CD8-positive, alpha-beta memory T cell (primary cell): ENCODE measurements around the gene FBXO33. TPM values are rescaled to one million over a fixed set of nuclear protein-coding genes. Genes with fewer than 3 reads are reported as not detected.
A peak's percentile ranks its signal among the peaks of the same experiment; 100 is the strongest.
"Not testable (repeated sequence)": the region's sequence is repeated elsewhere in the genome, so short reads cannot be mapped to it uniquely, and the experiment has no call there.

Experiments
- CTCF ChIA-PET: fragments of 350-600 bp; sonication (Branson Sonifier 250); formaldehyde crosslinking; loops from one replicate; lab custom pipeline; 2021; ENCODE audit warnings: antibody characterized with exemption; lab: Charles Lee
- POLR2A ChIA-PET: fragments of 350-600 bp; sonication (Branson Sonifier 250); formaldehyde crosslinking; loops from one replicate; lab custom pipeline; 2021; ENCODE audit warnings: antibody characterized with exemption; lab: Charles Lee
- DNase-seq, 5 donors: peaks; one replicate each; pipeline versions ENCODE4 v3.0.0 to v3.0.0-alpha.2; 2020 to 2022; ENCODE audit warnings: mixed read lengths in 1 of 5
- H3K27ac ChIP-seq: one replicate; pipeline ENCODE4 v1.7.0; 2013; ENCODE audit warnings: low read depth, mild to moderate bottlenecking, low read length, moderate library complexity
- H3K27me3 ChIP-seq: 2 replicates; pipeline ENCODE4 v1.7.0; 2013; ENCODE audit warnings: low read length, mild to moderate bottlenecking; ENCODE audit not compliant: insufficient read depth, poor library complexity, severe bottlenecking
- H3K36me3 ChIP-seq: 2 replicates; pipeline ENCODE4 v1.7.0; 2013; ENCODE audit warnings: mild to moderate bottlenecking, low read length, moderate library complexity; ENCODE audit not compliant: insufficient read depth
- H3K4me1 ChIP-seq: 2 replicates; pipeline ENCODE4 v1.7.0; 2013; ENCODE audit warnings: mild to moderate bottlenecking, low read length, moderate library complexity; ENCODE audit not compliant: insufficient read depth
- H3K4me3 ChIP-seq: 2 replicates; pipeline ENCODE4 v1.7.0; 2013; ENCODE audit warnings: mild to moderate bottlenecking, low read length
- H3K9me3 ChIP-seq: 2 replicates; pipeline ENCODE4 v1.7.0; 2013; ENCODE audit warnings: mild to moderate bottlenecking, low read length
- H3K27ac Mint-ChIP-seq, 8 donors: one replicate each; pipeline ENCODE4 v1.8.0; 2020 to 2021; ENCODE audit warnings: mixed read lengths in 8 of 8, mild to moderate bottlenecking in 6 of 8, inconsistent platforms in 3 of 8, moderate library complexity in 3 of 8
- H3K27me3 Mint-ChIP-seq, 2 donors: one replicate each; pipeline ENCODE4 v1.8.0; 2020 to 2021; ENCODE audit warnings: mixed read lengths in 2 of 2, mild to moderate bottlenecking in 1 of 2, moderate library complexity in 1 of 2
- H3K36me3 Mint-ChIP-seq, 3 donors: one replicate each; pipeline ENCODE4 v1.8.0; 2020 to 2021; ENCODE audit warnings: mixed read lengths in 3 of 3, inconsistent platforms in 1 of 3, mild to moderate bottlenecking in 1 of 3
- H3K4me1 Mint-ChIP-seq, 3 donors: one replicate each; pipeline ENCODE4 v1.8.0; 2020 to 2021; ENCODE audit warnings: mixed read lengths in 3 of 3, inconsistent platforms in 1 of 3, mild to moderate bottlenecking in 1 of 3
- H3K4me3 Mint-ChIP-seq, 7 donors: one replicate each; pipeline ENCODE4 v1.8.0; 2020 to 2021; ENCODE audit warnings: mixed read lengths in 7 of 7, mild to moderate bottlenecking in 6 of 7, moderate library complexity in 4 of 7, inconsistent platforms in 2 of 7
- H3K9me3 Mint-ChIP-seq, 5 donors: one replicate each; pipeline ENCODE4 v1.8.0; 2020 to 2022; ENCODE audit warnings: mixed read lengths in 5 of 5, mild to moderate bottlenecking in 3 of 5, moderate library complexity in 2 of 5, inconsistent platforms in 1 of 5
- polyA plus RNA-seq: library from polyadenylated mRNA; unstranded; fragments of 300-500 nt; fragmentation: Illumina TruSeq; gene quantifications from one replicate; pipeline ENCODE4 v1.2.3, GENCODE V29; 2021
- total RNA-seq, 2 experiments: library from RNA; stranded (reverse); gene quantifications; one replicate each; pipeline ENCODE4 v1.2.3, GENCODE V29; 2021

Gene FBXO33
- total and polyA plus RNA-seq, 3 experiments from 2014 or later = 15.3 to 20.1 (median 19.4) TPM

DNA sequence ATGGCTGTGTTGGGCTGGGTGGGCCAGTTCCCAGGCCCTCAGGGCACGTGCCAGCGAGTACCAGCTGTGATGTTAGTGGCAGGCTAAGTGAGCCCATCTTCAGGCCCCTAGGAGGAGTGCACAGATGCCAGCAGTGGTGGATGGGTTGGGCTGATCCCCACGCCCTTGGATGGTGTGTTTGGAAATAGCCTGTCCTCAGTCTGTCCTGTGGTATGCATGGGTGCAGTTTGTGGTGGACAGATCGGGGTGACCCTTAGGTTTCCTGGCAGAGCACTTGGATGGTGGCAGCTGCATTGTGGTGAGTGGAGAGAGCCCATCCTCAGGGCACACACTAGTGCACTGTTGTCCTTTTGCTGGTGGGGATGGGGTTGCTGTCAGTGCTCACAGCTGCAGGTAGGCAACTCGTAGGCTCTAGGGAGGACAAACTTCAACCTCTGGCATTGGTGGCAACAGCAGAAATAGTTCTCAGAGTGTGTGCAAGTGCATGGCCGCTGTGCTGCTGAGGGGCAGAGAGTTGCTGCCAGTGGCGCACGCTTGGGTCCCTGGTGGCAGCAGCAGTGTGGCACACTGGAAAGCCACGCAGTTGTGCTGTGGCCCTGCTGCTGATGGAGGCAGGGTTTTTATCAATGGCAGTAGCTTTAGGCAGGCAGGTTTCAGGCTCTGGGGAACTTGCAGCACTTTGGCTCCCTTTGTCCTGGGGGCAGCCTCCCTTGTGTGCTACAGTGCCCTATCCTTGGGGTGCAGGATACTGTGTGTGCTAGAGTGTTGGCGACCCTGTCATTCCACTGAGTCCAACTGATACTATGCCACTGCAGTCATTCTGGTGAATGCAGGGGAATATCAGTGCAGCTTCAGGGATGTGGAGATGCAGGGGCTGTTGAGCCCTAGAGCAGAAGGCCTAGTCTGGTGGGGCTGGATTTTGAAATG is 65.5 kb downstream of the FBXO33 start:
- Mint-ChIP-seq H3K27ac (peak overlapping the region in 1 of 8 donors; percentile 59), H3K4me3 (no peak overlapping the region), H3K36me3 (peaks cover 32 to 72% (median 42%) of the 10 kb centered on the region in 3 donors), H3K9me3 (peaks cover 17 to 35% (median 33%) of the 10 kb centered on the region in 5 donors), H3K4me1 (peaks cover 15 to 26% (median 23%) of the 10 kb centered on the region in 3 donors), H3K27me3 (no peaks in the 10 kb centered on the region)
- DNase-seq = no peak
- Histone ChIP-seq H3K36me3 (no peaks in the 10 kb centered on the region), H3K27ac (no peak overlapping the region), H3K4me1 (no peaks in the 10 kb centered on the region), H3K27me3 (no peaks in the 10 kb centered on the region), H3K9me3 (peaks cover 6% of the 10 kb centered on the region), H3K4me3 (no peak overlapping the region)
- POLR2A ChIA-PET = no interaction called here
- CTCF ChIA-PET = no interaction called here

DNA sequence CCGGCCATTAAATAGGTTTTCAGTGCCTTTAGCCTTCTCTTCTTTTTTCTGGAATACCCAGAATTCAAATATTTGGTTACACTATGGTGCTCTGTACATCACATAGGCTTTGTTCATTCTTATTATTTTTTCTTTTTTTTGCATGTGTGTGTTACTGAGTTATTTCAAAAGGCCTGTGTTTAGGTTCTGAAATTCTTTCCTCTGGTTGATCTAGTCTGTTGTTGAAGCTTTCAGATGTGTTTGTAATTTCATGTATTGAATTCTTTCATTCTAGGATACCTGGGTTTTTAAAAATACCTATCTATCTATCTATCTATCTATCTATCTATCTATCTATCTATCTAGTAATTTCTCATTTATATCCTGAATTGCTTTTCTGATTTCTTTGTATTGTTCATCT is 66.9 kb downstream of the FBXO33 start:
- Histone ChIP-seq H3K4me3 (no peak overlapping the region), H3K27me3 (no peaks in the 10 kb centered on the region), H3K9me3 (peaks cover 6% of the 10 kb centered on the region), H3K4me1 (no peaks in the 10 kb centered on the region), H3K36me3 (peaks cover 4% of the 10 kb centered on the region), H3K27ac (no peak overlapping the region)
- Mint-ChIP-seq H3K4me1 (peaks cover 27 to 34% (median 32%) of the 10 kb centered on the region in 3 donors), H3K4me3 (no peak overlapping the region), H3K27me3 (no peaks in the 10 kb centered on the region), H3K27ac (no peak overlapping the region), H3K9me3 (peaks cover 17 to 37% (median 33%) of the 10 kb centered on the region in 5 donors), H3K36me3 (peaks cover 34 to 73% (median 53%) of the 10 kb centered on the region in 3 donors)
- DNase-seq = no peak
- ChIA-PET CTCF (no interaction called here), POLR2A (no interaction called here)

DNA sequence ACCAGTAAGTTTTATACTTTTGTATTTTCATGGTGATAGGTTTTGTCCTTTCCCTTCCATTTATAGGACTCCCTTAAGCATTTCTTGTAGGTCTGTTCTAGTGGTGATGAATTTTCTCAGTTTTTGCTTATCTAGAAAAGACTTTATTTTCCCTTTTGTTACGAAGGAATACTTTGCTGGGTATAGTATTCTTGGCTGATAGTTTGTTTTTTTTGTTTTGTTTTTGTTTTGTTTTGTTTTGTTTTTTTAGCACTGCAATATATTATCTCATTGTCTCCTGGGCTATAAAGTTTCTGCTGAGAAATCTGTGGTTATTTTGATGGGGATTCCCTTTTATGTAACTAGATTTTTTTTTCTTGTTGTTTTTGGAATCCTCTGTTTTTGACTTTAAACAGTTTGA is 67.7 kb downstream of the FBXO33 start:
- peaks cover 6% of the 10 kb centered on the region for H3K9me3 ChIP-seq
- POLR2A ChIA-PET = no interaction called here
- CTCF ChIA-PET = no interaction called here
- no peak for DNase-seq
- H3K27ac ChIP-seq = no peak overlapping the region
- Mint-ChIP-seq H3K4me3 (no peak overlapping the region), H3K4me1 (peaks cover 34 to 42% (median 40%) of the 10 kb centered on the region in 3 donors), H3K36me3 (peaks cover 35 to 74% (median 62%) of the 10 kb centered on the region in 3 donors), H3K9me3 (peaks cover 17 to 37% (median 33%) of the 10 kb centered on the region in 5 donors), H3K27me3 (no peaks in the 10 kb centered on the region), H3K27ac (no peak overlapping the region)
- peaks cover 4% of the 10 kb centered on the region for H3K36me3 ChIP-seq
- no peak overlapping the region for H3K4me3 ChIP-seq
- H3K4me1 ChIP-seq = no peaks in the 10 kb centered on the region
- no peaks in the 10 kb centered on the region for H3K27me3 ChIP-seq

DNA sequence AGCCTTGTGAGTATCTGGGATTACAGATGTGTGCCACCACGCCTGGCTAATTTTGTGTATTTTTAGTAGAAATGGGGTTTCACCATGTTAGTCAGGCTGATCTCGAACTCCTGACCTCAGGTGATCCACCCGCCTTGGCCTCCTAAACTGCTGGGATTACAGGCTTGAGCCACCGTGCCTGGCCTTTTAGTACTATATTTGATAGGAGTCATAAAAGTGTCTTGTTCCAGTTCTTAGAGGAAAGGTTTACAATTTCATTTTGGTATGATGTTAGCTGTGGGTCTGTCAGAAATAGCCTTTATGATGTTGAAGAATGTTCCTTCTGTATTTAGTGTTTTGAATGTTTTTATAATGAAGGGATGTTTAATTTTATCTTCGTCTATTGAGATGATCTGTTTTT is 70.7 kb downstream of the FBXO33 start:
- H3K27me3 ChIP-seq, DNase-seq, H3K9me3 ChIP-seq, H3K27ac ChIP-seq, H3K36me3 ChIP-seq, H3K4me3 ChIP-seq, H3K27ac Mint-ChIP-seq, H3K27me3 Mint-ChIP-seq, H3K4me1 ChIP-seq, CTCF ChIA-PET, H3K4me3 Mint-ChIP-seq: not testable (repeated sequence)
- peaks cover 42 to 57% (median 48%) of the 10 kb centered on the region in 3 donors for H3K4me1 Mint-ChIP-seq
- H3K36me3 Mint-ChIP-seq = peaks cover 41 to 87% (median 71%) of the 10 kb centered on the region in 3 donors
- H3K9me3 Mint-ChIP-seq = peaks cover 17 to 37% (median 33%) of the 10 kb centered on the region in 5 donors
- POLR2A ChIA-PET = interaction anchor here (0.6 kb wide), 1 partner anchor 13 kb away, joined by 3 read pairs; no protein-coding TSS in a partner anchor

DNA sequence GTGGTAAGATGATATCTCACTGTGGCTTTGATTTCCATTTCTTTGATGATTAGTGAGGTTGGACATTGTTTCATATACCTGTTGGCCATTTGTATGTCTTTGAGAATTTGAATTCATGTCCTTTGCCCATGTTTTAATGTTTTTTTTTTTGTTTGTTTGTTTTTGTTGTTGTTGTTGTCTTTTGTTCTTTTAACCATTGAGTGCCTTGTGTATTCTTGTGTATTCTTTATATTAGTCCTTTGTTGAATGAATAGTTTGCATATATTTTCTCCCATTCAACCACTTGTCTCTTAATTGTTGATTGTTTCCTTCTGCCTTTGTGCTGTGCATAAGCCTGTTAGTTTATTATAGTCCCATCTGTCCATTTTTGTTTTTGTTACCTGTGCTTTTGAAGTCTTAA is 71.9 kb downstream of the FBXO33 start:
- H3K4me3 ChIP-seq = no peak overlapping the region
- peaks cover 12 to 34% (median 24%) of the 10 kb centered on the region in 5 donors for H3K9me3 Mint-ChIP-seq
- H3K27me3 Mint-ChIP-seq = no peaks in the 10 kb centered on the region
- H3K4me1 Mint-ChIP-seq = peaks cover 42 to 53% (median 49%) of the 10 kb centered on the region in 3 donors
- H3K27ac ChIP-seq = no peak overlapping the region
- peaks cover 36 to 85% (median 69%) of the 10 kb centered on the region in 3 donors for H3K36me3 Mint-ChIP-seq
- H3K9me3 ChIP-seq = peaks cover 3% of the 10 kb centered on the region
- H3K36me3 ChIP-seq = peaks cover 4% of the 10 kb centered on the region
- H3K4me3 Mint-ChIP-seq = no peak overlapping the region
- no peak for DNase-seq
- CTCF ChIA-PET = no interaction called here
- H3K27ac Mint-ChIP-seq = peak overlapping the region in 3 of 8 donors; percentile 43 to 77 (median 65)
- POLR2A ChIA-PET = no interaction called here
- no peaks in the 10 kb centered on the region for H3K4me1 ChIP-seq
- no peaks in the 10 kb centered on the region for H3K27me3 ChIP-seq

DNA sequence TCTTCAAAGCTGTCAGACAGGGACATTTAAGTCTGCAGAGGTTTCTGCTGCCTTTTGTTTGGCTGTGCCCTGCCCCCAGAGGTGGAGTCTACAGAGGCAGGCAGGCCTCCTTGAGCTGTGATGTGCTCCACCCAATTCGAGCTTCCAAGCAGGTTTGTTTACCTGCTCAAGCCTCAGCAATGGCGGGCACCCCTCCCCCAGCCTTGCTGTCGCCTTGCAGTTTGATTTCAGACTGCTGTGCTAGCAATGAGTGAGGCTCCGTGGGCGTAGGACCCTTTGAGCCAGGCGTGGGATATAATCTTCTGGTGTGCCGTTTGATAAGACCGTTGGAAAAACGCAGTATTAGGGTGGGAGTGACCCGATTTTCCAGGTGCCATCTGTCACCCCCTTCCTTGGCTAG is 73.2 kb downstream of the FBXO33 start:
- H3K4me3 ChIP-seq, CTCF ChIA-PET, H3K27me3 Mint-ChIP-seq, DNase-seq, H3K27me3 ChIP-seq, H3K4me1 ChIP-seq, POLR2A ChIA-PET, H3K27ac Mint-ChIP-seq, H3K4me3 Mint-ChIP-seq, H3K27ac ChIP-seq, H3K9me3 ChIP-seq, H3K36me3 ChIP-seq: not testable (repeated sequence)
- Mint-ChIP-seq H3K4me1 (peaks cover 42 to 54% (median 53%) of the 10 kb centered on the region in 3 donors), H3K9me3 (peaks cover 7 to 24% (median 15%) of the 10 kb centered on the region in 5 donors), H3K36me3 (peaks cover 30 to 84% (median 63%) of the 10 kb centered on the region in 3 donors)

DNA sequence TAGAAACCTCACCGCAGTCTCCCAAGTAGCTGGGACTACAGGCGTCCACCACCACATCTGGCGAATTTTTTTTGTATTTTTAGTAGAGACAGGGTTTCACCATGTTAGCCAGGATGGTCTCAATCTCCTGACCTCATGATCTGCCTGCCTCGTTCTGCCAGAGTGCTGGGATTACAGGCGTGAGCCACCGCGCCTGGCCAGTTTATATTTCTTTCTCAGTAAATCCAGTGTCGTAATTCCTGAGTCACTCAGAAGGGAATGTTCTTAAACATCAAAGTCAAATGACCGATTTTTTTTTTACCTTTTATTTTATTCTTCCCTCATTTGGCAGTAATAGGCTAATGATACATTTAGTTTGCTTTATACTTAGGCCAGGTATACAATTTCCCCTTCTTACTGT is 80.5 kb downstream of the FBXO33 start:
- Mint-ChIP-seq H3K27ac (no peak overlapping the region), H3K4me1 (peaks cover 8 to 22% (median 15%) of the 10 kb centered on the region in 3 donors), H3K27me3 (no peaks in the 10 kb centered on the region), H3K4me3 (no peak overlapping the region), H3K36me3 (peaks cover 18 to 72% (median 44%) of the 10 kb centered on the region in 3 donors), H3K9me3 (peaks cover 0 to 10% (median 5%) of the 10 kb centered on the region in 5 donors)
- DNase-seq = no peak
- ChIA-PET POLR2A (no interaction called here), CTCF (no interaction called here)
- peaks cover 5% of the 10 kb centered on the region for H3K36me3 ChIP-seq
- H3K9me3 ChIP-seq = no peaks in the 10 kb centered on the region
- H3K4me3 ChIP-seq = no peak overlapping the region
- H3K27ac ChIP-seq = no peak overlapping the region
- no peaks in the 10 kb centered on the region for H3K27me3 ChIP-seq
- no peaks in the 10 kb centered on the region for H3K4me1 ChIP-seq

DNA sequence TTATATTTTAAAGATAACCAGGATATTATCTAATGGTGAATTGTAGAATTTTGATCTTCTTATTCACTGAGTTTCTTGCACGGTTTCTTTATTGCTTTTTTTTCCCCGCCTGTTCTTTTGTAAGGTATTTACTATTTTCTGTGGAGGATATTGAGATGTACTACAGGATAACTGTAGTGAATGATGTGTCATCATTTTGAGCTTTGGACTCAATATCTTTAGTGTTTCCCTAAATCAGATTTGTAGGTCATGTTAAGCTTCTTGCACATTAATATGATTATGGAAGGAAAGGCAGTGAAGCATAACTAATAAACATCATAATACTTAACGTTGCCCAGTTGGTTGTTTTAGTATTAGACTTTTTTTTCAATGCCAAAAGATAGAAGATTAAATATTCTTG is 81.4 kb downstream of the FBXO33 start:
- no peaks in the 10 kb centered on the region for H3K9me3 ChIP-seq
- Mint-ChIP-seq H3K9me3 (peaks cover 0 to 10% (median 0%) of the 10 kb centered on the region in 5 donors), H3K27me3 (no peaks in the 10 kb centered on the region), H3K27ac (peak overlapping the region in 2 of 8 donors; percentile 69 to 85), H3K4me1 (peaks cover 2 to 16% (median 9%) of the 10 kb centered on the region in 3 donors), H3K36me3 (peaks cover 20 to 71% (median 39%) of the 10 kb centered on the region in 3 donors), H3K4me3 (no peak overlapping the region)
- H3K4me1 ChIP-seq = no peaks in the 10 kb centered on the region
- no peaks in the 10 kb centered on the region for H3K27me3 ChIP-seq
- no peak overlapping the region for H3K27ac ChIP-seq
- H3K4me3 ChIP-seq = no peak overlapping the region
- ChIA-PET POLR2A (no interaction called here), CTCF (no interaction called here)
- no peak for DNase-seq
- peaks cover 5% of the 10 kb centered on the region for H3K36me3 ChIP-seq
